H1 (cell line): Measurements from ENCODE around the gene ADGRB2.

Source experiments
- CHD2 ChIP-seq: IDR thresholded peaks from 2 replicates; pipeline ENCODE4 v1.6.1; 2012; ENCODE audit warnings: low read length, improper control_type of control experiment
- CREB1 ChIP-seq: IDR thresholded peaks from 2 replicates; pipeline ENCODE4 v1.6.1; 2012; ENCODE audit warnings: inconsistent platforms
- EGR1 ChIP-seq: IDR thresholded peaks from 2 replicates; pipeline ENCODE4 v1.6.1; 2011; ENCODE audit warnings: low read depth, low read length, borderline replicate concordance
- EP300 ChIP-seq, 2 experiments: IDR thresholded peaks; 1 replicate in 1 of 2; 2 replicates in 1 of 2; pipeline ENCODE4 v1.6.1; 2011 to 2012; ENCODE audit warnings: low read depth in 2 of 2, low read length in 2 of 2, mild to moderate bottlenecking in 2 of 2, borderline replicate concordance in 1 of 2, inconsistent platforms in 1 of 2, moderate library complexity in 1 of 2
- EZH2 ChIP-seq: fragments of 200-600 bp; sonication (generic); IDR thresholded peaks from 2 replicates; pipeline ENCODE4 v1.7.1; 2012; ENCODE audit warnings: low read depth, mild to moderate bottlenecking, moderate library complexity, low read length, inconsistent platforms; ENCODE audit not compliant: severe bottlenecking
- GABPA ChIP-seq: IDR thresholded peaks from 2 replicates; pipeline ENCODE4 v1.6.1; 2011; ENCODE audit warnings: mild to moderate bottlenecking, low read length, moderate library complexity, borderline replicate concordance; ENCODE audit not compliant: insufficient read depth
- POLR2A ChIP-seq, 2 experiments: IDR thresholded peaks; 1 replicate in 1 of 2; 2 replicates in 1 of 2; pipeline ENCODE4 v1.6.1; 2011; ENCODE audit warnings: low read depth in 2 of 2, low read length in 2 of 2, mild to moderate bottlenecking in 2 of 2; ENCODE audit errors: control extremely low read depth in 1 of 2
- TAF1 ChIP-seq: IDR thresholded peaks from 2 replicates; pipeline ENCODE4 v1.6.1; 2011; ENCODE audit warnings: mild to moderate bottlenecking, low read depth, low read length
- ZNF274 ChIP-seq: IDR thresholded peaks from 2 replicates; pipeline ENCODE4 v1.7.0; 2012; ENCODE audit warnings: low read length, borderline replicate concordance; ENCODE audit errors: extremely low read depth
- TF ChIP-seq, protein P1 (sequence below), 3 experiments: IDR thresholded peaks; 1 replicate in 2 of 3; 2 replicates in 1 of 3; pipeline versions ENCODE4 v1.5.1 to v1.6.1; 2011; ENCODE audit warnings: low read length in 3 of 3, mild to moderate bottlenecking in 3 of 3, inconsistent platforms in 2 of 3, low read depth in 1 of 3, moderate library complexity in 1 of 3; ENCODE audit not compliant: insufficient read depth in 1 of 3; ENCODE audit errors: control extremely low read depth in 1 of 3
- TF ChIP-seq, protein P2 (sequence below): IDR thresholded peaks from 2 replicates; pipeline ENCODE4 v1.6.1; 2011; ENCODE audit warnings: low read depth, mild to moderate bottlenecking, low read length; ENCODE audit not compliant: insufficient read depth
- TF ChIP-seq, protein P3 (sequence below): IDR thresholded peaks from 2 replicates; pipeline ENCODE4 v1.6.1; 2011; ENCODE audit warnings: low read length, improper control_type of control experiment

DNA sequence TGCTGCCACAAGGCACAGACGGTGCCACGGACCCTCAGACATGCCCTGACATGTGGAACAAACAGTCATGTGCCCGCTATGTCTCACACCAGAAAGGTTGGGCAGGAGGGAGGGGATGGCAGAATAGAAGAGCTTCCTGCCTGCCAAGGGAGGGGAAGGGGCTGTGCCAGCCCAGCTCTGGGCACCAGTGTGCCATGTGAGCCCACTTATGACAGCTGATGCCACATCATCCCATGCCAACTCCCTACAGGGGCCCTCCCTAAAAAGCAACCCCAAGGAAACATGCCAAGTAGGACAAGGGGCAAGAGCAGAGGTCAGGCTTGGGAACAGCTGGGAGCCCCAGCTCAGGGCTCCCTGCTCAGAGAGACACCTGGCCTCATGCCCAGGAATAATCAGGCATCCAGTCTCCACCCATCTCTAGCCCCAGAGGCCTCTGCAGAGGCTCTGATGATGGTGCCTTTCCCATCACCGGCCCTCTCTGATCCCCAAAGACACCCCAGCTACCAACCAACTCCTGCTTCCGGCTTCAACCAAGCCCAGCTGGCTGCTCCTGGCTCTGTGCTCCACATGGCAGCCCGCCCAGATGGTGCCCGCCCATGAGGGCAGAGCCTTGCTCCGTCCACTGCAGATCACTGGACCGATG, 10.3 kb downstream of the ADGRB2 start:
- TF ChIP-seq CHD2 (no peak), CREB1 (no peak), POLR2A (IDR thresholded peaks at IDR 0.05; ENCODE audit: control extremely low read depth in 1 of 2, low read depth in 2 of 2, low read length in 2 of 2) (no peak), TAF1 (no peak), ZNF274 (no peak), EZH2 (no peak), GABPA (no peak), EP300 (IDR thresholded peaks at IDR 0.05; ENCODE audit: borderline replicate concordance in 1 of 2, low read depth in 2 of 2, low read length in 2 of 2) (no peak), EGR1 (no peak)
- TF ChIP-seq, protein P1, sequence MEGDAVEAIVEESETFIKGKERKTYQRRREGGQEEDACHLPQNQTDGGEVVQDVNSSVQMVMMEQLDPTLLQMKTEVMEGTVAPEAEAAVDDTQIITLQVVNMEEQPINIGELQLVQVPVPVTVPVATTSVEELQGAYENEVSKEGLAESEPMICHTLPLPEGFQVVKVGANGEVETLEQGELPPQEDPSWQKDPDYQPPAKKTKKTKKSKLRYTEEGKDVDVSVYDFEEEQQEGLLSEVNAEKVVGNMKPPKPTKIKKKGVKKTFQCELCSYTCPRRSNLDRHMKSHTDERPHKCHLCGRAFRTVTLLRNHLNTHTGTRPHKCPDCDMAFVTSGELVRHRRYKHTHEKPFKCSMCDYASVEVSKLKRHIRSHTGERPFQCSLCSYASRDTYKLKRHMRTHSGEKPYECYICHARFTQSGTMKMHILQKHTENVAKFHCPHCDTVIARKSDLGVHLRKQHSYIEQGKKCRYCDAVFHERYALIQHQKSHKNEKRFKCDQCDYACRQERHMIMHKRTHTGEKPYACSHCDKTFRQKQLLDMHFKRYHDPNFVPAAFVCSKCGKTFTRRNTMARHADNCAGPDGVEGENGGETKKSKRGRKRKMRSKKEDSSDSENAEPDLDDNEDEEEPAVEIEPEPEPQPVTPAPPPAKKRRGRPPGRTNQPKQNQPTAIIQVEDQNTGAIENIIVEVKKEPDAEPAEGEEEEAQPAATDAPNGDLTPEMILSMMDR (IDR thresholded peaks at IDR 0.05; ENCODE audit: control extremely low read depth in 1 of 3, insufficient read depth in 1 of 3, low read depth in 1 of 3, low read length in 3 of 3): no peak
- TF ChIP-seq, protein P2, sequence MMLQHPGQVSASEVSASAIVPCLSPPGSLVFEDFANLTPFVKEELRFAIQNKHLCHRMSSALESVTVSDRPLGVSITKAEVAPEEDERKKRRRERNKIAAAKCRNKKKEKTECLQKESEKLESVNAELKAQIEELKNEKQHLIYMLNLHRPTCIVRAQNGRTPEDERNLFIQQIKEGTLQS: no peak
- TF ChIP-seq, protein P3, sequence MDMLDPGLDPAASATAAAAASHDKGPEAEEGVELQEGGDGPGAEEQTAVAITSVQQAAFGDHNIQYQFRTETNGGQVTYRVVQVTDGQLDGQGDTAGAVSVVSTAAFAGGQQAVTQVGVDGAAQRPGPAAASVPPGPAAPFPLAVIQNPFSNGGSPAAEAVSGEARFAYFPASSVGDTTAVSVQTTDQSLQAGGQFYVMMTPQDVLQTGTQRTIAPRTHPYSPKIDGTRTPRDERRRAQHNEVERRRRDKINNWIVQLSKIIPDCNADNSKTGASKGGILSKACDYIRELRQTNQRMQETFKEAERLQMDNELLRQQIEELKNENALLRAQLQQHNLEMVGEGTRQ: no peak
